WERI-Rb-1 (cell line): ENCODE data around the gene LILRB1.
"Not testable (repeated sequence)": the region's sequence is repeated elsewhere in the genome, so short reads cannot be mapped to it uniquely, and the experiment has no call there.

Source experiments
- DNase-seq: peaks from one replicate; pipeline ENCODE4 v3.0.0-alpha.2; 2020
- H3K27ac ChIP-seq: fragments of 250-450 bp; sonication (Bioruptor Pico); 2 replicates; pipeline ENCODE4 v1.5.1; 2020; ENCODE audit warnings: mild to moderate bottlenecking, moderate library complexity
- H3K27me3 ChIP-seq: fragments of 250-450 bp; sonication (Bioruptor Pico); 2 replicates; pipeline ENCODE4 v1.5.1; 2021; ENCODE audit warnings: mild to moderate bottlenecking, low read depth, moderate library complexity; ENCODE audit not compliant: insufficient read depth, severe bottlenecking
- H3K36me3 ChIP-seq: fragments of 250-450 bp; sonication (Bioruptor Pico); 2 replicates; pipeline ENCODE4 v1.5.1; 2020; ENCODE audit warnings: mild to moderate bottlenecking, moderate library complexity
- H3K4me3 ChIP-seq: 2 replicates; pipeline ENCODE4 v1.5.1; 2011; ENCODE audit warnings: low read depth, mild to moderate bottlenecking, control low read depth, low read length
- H3K9me3 ChIP-seq: fragments of 250-450 bp; sonication (Bioruptor Pico); 2 replicates; pipeline ENCODE4 v1.5.1; 2021; ENCODE audit warnings: mild to moderate bottlenecking, moderate library complexity; ENCODE audit not compliant: severe bottlenecking
- TF ChIP-seq, protein P1 (sequence below): IDR thresholded peaks from 2 replicates; pipeline ENCODE4 v1.5.1; 2011; ENCODE audit warnings: low read depth, mild to moderate bottlenecking, control low read depth, inconsistent platforms, low read length

Gene LILRB1

DNA sequence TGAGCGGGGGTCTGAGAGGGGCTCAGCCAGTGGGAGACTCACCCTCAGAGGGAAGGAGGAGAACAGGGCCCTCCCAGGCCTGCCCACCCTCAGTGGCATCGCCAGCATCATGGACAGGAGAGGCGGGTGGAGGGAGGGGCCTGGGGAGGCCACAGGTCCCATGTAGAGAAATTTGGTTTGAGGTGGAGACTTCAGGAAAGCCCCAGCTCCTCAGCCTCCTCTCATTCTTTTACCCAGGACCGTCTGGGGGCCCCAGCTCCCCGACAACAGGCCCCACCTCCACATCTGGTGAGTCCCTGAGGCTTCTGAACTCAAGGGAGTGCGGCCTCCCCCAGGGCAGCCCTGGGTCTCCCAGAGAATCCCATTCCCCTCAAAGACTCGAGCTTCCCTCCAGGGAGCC is 3.1 kb downstream of the LILRB1 start:
- TF ChIP-seq, protein P1, sequence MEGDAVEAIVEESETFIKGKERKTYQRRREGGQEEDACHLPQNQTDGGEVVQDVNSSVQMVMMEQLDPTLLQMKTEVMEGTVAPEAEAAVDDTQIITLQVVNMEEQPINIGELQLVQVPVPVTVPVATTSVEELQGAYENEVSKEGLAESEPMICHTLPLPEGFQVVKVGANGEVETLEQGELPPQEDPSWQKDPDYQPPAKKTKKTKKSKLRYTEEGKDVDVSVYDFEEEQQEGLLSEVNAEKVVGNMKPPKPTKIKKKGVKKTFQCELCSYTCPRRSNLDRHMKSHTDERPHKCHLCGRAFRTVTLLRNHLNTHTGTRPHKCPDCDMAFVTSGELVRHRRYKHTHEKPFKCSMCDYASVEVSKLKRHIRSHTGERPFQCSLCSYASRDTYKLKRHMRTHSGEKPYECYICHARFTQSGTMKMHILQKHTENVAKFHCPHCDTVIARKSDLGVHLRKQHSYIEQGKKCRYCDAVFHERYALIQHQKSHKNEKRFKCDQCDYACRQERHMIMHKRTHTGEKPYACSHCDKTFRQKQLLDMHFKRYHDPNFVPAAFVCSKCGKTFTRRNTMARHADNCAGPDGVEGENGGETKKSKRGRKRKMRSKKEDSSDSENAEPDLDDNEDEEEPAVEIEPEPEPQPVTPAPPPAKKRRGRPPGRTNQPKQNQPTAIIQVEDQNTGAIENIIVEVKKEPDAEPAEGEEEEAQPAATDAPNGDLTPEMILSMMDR: no peak
- H3K4me3 ChIP-seq: no peak overlapping the region
- no peak for DNase-seq
- H3K27me3 ChIP-seq: peaks cover 37% of the 10 kb centered on the region
- H3K27ac ChIP-seq: no peak overlapping the region
- no peaks in the 10 kb centered on the region for H3K36me3 ChIP-seq
- no peaks in the 10 kb centered on the region for H3K9me3 ChIP-seq

DNA sequence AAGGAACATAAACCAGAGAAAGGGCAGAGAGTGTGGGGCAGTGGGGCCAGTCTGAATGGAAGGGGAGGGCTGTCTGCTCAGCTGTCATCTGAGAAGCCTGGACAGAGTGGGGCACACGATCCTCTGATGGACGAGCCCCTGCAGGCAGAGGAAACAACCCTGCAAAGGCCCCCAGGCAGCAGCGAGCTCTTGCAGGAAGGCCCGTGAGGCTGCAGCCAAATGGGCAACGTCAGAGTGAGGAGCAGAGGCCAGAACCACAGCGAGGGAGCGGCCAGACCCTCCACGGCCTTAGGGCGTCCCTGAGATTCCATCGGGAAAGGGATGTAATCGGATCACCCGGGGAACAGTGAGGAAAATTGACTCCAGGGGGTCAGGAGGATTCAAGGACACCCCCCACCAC is 5.8 kb downstream of the LILRB1 start:
- not testable (repeated sequence) for H3K4me3 ChIP-seq, H3K9me3 ChIP-seq, DNase-seq, H3K27ac ChIP-seq, H3K36me3 ChIP-seq
- H3K27me3 ChIP-seq: peaks cover 46% of the 10 kb centered on the region

DNA sequence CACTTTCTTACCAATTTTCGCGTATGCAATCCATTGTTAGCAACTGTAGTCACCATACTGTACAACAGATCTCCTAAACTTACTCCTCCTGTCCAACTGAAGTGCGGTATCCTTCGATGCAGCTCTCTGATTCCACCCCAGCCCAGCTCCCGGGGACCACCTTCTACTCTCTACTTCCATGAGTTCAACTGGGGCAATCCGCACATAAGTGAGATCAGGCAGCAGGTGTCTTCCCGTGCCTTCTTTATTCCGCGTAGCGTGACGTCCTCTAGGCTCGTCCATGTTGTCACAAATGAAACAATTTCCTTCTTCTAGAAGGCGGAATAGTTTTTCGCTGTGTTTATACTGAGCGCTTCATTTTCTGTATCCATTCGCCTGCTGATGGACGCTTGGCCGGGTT is 8.4 kb downstream of the LILRB1 start:
- peaks cover 48% of the 10 kb centered on the region for H3K27me3 ChIP-seq
- no peak overlapping the region for H3K27ac ChIP-seq
- H3K36me3 ChIP-seq: no peaks in the 10 kb centered on the region
- no peaks in the 10 kb centered on the region for H3K9me3 ChIP-seq
- no peak for DNase-seq
- no peak overlapping the region for H3K4me3 ChIP-seq
- TF ChIP-seq, protein P1: no peak

DNA sequence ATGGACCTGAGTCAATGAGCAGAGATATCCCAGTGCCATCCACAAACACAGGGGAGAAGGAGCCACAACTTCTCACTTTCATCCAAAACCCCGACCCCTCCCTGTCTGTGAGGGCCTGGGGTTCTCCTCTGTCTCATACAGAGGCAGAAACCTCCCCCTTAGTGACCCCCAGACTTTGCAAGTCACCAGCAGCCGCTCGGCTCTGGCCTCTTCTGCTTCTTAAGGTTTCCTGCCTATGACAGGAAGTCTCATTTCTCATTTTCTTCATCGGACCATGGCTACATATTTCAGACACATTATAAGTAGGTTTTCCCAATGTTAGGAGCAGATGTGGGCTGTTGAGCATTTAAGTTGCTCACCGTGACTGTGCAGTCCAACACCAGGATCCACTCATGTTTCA is 12.7 kb downstream of the LILRB1 start:
- H3K4me3 ChIP-seq, DNase-seq, H3K27ac ChIP-seq, H3K36me3 ChIP-seq, H3K9me3 ChIP-seq: not testable (repeated sequence)
- H3K27me3 ChIP-seq: peaks cover 67% of the 10 kb centered on the region

DNA sequence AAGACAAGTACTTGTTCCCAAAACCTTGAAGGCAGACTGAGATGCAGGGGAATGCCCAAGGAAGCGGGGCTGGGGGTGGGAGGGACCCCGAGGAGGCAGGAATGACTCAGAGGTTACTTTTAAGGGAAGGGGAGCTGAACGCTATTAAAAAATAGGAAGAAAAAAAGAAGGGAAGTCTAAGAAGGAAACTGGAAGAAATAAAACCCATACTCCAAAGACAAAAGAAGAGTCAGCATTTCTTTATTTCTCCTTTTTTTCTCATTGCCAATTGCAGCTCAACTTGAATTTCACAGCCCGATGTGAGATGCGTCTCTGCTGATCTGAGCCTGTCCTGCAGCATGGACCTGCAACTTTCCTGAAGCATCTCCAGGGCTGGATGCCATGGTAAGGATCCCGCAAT is 13.3 kb downstream of the LILRB1 start:
- not testable (repeated sequence) for H3K9me3 ChIP-seq, DNase-seq, H3K36me3 ChIP-seq, H3K27ac ChIP-seq, H3K4me3 ChIP-seq
- H3K27me3 ChIP-seq: peaks cover 67% of the 10 kb centered on the region

DNA sequence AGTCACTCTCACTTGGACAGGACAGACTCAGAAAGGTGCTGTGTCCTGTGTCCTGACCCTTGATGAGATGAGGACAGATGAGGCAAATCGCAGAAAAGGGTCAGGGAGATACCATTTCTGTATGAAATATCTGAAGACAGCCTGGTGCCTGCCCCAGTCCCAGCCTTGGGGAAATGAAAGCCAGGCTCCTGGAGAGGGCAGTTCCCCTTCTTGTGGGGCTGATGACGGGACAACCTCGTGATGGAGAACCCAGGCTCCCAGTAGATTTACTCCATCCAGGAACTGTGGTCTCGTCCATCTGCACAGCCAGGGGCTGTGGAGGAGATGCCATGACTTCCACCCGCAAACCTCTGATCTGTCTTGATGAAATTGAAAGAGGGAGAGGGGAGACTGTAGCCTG is 13.8 kb downstream of the LILRB1 start:
- peaks cover 67% of the 10 kb centered on the region for H3K27me3 ChIP-seq
- no peak overlapping the region for H3K4me3 ChIP-seq
- H3K9me3 ChIP-seq: peaks cover 3% of the 10 kb centered on the region
- no peaks in the 10 kb centered on the region for H3K36me3 ChIP-seq
- no peak overlapping the region for H3K27ac ChIP-seq
- TF ChIP-seq, protein P1: no peak
- no peak for DNase-seq

DNA sequence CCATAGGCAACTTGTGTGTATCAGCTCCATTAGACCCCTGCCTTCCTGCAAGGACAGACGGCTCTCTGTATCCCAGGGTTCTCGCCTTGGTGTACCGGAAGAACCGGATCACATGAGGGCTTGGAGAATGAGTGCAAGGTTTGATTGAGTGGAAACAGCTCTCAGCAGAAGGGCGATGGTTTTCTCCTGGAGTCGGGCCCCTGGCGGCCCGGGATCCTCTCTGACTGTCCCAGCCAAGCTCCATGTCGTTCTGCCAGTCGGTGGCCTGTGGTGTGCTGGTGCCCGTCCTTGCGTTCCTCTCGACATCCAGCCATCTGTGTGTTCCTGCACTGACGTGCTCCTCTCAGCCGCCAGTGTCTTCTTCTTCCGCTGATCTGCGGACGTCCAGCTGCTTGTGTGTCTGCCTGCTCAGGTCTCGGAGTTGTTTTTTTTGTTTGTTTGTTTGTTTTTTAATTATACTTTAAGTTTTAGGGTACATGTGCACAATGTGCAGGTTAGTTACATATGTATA is 16.1 kb downstream of the LILRB1 start:
- Histone ChIP-seq H3K27me3 (peaks cover 56% of the 10 kb centered on the region), H3K4me3 (no peak overlapping the region), H3K9me3 (peaks cover 3% of the 10 kb centered on the region), H3K36me3 (no peaks in the 10 kb centered on the region), H3K27ac (no peak overlapping the region)
- TF ChIP-seq, protein P1: no peak
- no peak for DNase-seq
